Skeletal muscle tissue (tissue), 4 donors: ENCODE data around the gene CYP2A6. TPM values are rescaled to one million over a fixed set of nuclear protein-coding genes. Genes with fewer than 3 reads are reported as not detected.
"Not testable (repeated sequence)": the region's sequence is repeated elsewhere in the genome, so short reads cannot be mapped to it uniquely, and the experiment has no call there.

Experiments used
- H3K27ac ChIP-seq: one replicate; pipeline ENCODE4 v1.7.0; 2013; ENCODE audit warnings: mild to moderate bottlenecking, low read depth, low read length, inconsistent platforms
- H3K27me3 ChIP-seq, 3 donors: one replicate each; pipeline ENCODE4 v1.7.0; 2013; ENCODE audit warnings: low read length in 3 of 3; ENCODE audit not compliant: control insufficient read depth in 3 of 3, insufficient read depth in 3 of 3
- H3K36me3 ChIP-seq, 3 donors: one replicate each; pipeline ENCODE4 v1.7.0; 2013; ENCODE audit warnings: low read length in 3 of 3; ENCODE audit not compliant: control insufficient read depth in 3 of 3, insufficient read depth in 3 of 3
- H3K4me1 ChIP-seq, 3 donors: one replicate each; pipeline ENCODE4 v1.7.0; 2013; ENCODE audit warnings: low read length in 3 of 3, mild to moderate bottlenecking in 3 of 3; ENCODE audit not compliant: control insufficient read depth in 3 of 3, insufficient read depth in 3 of 3
- H3K4me3 ChIP-seq, 3 donors: one replicate each; pipeline ENCODE4 v1.7.0; 2013; ENCODE audit warnings: low read length in 3 of 3
- H3K9ac ChIP-seq, 3 donors: one replicate each; pipeline ENCODE4 v1.7.0; 2013; ENCODE audit warnings: low read length in 3 of 3, mild to moderate bottlenecking in 3 of 3, moderate library complexity in 2 of 3, low read depth in 1 of 3
- H3K9me3 ChIP-seq, 3 donors: one replicate each; pipeline ENCODE4 v1.7.0; 2013; ENCODE audit warnings: low read length in 3 of 3; ENCODE audit not compliant: control insufficient read depth in 3 of 3
- total RNA-seq: library from RNA; depleted of rRNA; stranded (reverse); fragments of >200 nt; gene quantifications from one replicate; pipeline ENCODE4 v1.2.3, GENCODE V29; 2014
- donor health status: Osteomylitis.

The CYP2A6 gene
- total RNA-seq, 1 donor from 2014 or later = not detected

DNA sequence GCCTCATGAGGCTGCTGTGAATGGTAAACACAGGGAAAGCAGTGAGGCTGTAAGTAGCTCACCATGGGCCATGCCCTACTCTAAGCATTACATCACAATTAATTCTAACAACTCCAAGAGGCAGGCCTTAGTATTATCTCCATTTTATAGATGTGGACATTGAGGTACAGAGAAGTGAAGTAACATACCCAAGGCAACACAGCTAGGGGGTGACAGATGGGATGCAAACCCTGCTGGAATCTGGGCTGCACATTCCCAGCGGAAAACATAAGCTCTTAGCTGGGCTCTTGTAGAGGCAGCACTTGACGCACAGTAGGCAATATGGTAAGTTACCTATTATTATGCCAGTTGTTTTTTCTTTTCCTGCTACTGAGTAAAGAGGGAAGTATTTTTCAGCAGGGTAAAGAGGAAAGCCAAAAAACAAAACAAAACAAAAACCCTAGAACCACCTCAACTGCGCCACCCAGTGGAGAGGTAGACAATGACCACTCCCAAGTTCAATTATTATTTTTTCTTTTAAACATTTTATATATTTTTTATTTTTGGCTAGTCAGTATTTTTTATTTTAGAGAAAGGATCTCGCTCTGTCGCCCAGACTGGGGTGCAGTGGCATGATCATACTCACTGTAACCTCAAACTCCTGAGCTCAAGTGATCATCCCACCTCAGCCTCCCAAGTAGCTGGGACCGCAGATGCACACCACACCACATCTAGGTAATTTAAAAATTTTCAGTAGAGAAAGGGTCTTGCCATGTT is 30.6 kb downstream of the CYP2A6 start:
- H3K27ac ChIP-seq = not testable (repeated sequence)

DNA sequence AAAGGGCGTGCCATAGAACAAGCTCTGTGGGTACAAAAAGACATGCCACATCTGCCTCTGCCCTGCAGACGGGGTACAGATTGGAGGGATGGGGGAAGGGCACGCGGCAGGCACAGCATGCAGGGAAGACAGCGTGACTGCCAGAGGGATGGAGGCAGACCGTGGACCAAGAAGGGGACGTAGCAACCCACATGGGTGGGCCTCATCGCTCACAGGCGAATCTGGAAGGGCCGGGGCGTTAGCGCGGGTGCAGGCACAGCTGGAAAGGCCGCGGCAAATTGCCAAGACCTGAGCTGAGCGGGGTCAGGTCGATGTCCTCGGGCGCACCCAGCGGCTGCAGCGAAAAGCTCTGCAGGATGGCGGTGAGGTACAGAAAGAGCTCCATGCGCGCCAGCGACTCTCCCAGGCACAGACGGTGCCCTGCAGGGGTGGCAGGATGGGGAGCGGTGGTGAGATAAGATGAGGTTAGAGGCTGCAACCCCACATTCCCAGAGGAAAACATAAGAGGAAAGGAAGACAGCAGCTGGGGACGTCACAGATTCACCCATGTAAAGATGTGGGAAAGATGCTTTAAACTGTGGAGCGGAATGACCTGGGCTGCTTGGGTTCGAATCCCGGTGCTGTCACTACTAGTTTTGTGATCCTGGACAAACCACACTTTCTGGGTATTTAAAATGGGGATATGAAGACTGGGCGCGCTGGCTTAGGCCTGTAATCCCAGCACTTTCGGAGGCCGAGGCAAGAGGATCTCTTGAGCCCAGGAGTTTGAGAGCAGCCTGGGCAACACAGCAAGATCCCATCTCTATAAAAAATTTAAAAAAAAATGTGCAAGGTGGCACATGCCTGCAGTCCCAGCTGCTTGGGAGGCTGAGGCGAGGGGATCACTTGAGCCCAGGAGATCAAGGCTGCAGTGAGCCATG is 31.5 kb downstream of the CYP2A6 start:
- Histone ChIP-seq H3K4me1 (peaks cover 16 to 20% (median 20%) of the 10 kb centered on the region in 3 donors), H3K4me3 (peak overlapping the region; percentile 38 to 73 (median 60)), H3K9ac (peak overlapping the region in 2 of 3 donors; percentile 61 to 62)
- H3K36me3 ChIP-seq, H3K9me3 ChIP-seq, H3K27ac ChIP-seq, H3K27me3 ChIP-seq: not testable (repeated sequence)

More for the DNA sequence above, 30.6 kb downstream of the CYP2A6 start:
- H3K4me3 ChIP-seq = peak overlapping the region in 1 of 3 donors; percentile 7
- H3K27me3 ChIP-seq, H3K36me3 ChIP-seq, H3K9me3 ChIP-seq, H3K9ac ChIP-seq: not testable (repeated sequence)
- peaks cover 19 to 20% (median 20%) of the 10 kb centered on the region in 3 donors for H3K4me1 ChIP-seq

DNA sequence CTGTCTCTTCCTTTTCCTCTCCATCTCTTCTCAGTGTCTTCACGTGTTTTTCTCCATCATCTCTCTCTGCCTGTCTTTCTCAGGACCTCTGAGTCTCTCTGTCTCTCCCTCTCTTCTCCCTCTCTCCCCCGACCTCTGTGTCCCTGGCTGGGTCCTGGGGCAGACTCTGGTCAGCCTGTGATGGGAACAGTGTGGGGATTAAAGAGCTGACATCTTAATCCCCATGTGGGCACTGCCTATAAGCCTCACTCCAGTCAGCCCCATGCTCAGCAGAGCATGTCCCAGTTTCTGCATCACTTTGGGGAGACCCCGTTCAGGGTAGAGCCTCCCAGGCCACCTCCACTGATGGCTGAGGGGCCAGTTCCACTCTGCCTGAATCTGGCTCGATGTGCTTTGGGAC is 35.0 kb downstream of the CYP2A6 start:
- no peaks in the 10 kb centered on the region for H3K36me3 ChIP-seq
- no peaks in the 10 kb centered on the region for H3K9me3 ChIP-seq
- H3K9ac ChIP-seq = no peak overlapping the region
- no peak overlapping the region for H3K4me3 ChIP-seq
- H3K27me3 ChIP-seq = no peaks in the 10 kb centered on the region
- no peak overlapping the region for H3K27ac ChIP-seq
- peaks cover 14 to 25% (median 22%) of the 10 kb centered on the region in 3 donors for H3K4me1 ChIP-seq

DNA sequence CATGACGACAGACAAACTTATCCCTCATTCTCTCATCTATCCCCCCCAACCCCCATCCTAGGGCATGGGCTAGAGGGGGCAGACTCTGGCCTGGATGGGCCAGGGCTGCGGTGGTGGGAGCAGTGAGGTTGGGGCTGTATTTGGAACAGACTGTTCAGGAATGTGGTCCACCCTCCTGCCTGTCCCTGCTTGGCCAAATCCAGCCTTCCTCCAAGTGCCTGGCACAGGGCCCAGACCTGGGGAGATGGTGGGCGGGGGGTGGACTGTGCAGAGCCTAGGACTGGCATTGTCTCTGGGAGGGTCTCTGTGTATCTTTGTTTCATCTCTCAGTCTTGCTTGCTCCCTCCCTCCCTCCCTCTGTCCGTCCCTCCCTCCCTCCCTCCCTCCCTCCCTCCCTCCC is 37.1 kb downstream of the CYP2A6 start:
- H3K9me3 ChIP-seq = no peaks in the 10 kb centered on the region
- H3K27ac ChIP-seq = no peak overlapping the region
- no peaks in the 10 kb centered on the region for H3K27me3 ChIP-seq
- H3K4me3 ChIP-seq = no peak overlapping the region
- H3K4me1 ChIP-seq = peaks cover 14 to 31% (median 27%) of the 10 kb centered on the region in 3 donors
- peaks cover 6 to 14% (median 11%) of the 10 kb centered on the region in 3 donors for H3K36me3 ChIP-seq
- peak overlapping the region in 1 of 3 donors; percentile 16 for H3K9ac ChIP-seq

DNA sequence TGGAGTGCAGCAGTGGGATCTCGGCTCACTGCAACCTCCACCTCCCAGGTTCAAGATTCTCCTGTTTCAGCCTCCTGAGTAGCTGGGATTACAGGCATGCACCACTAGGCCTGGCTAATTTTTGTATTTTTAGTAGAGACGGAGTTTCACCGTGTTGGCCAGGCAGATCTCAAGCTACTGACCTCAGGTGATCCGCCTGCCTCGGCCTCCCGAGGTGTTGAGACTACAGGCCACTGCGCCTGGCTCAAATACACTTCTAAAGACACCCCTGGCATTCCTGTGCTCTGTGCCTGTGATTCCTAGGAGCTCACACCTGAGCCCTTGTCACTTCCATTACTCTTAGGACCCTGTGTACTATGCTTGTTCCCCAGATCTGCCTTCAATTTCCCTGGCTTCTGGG is 37.7 kb downstream of the CYP2A6 start:
- H3K27ac ChIP-seq, H3K9ac ChIP-seq, H3K4me3 ChIP-seq, H3K27me3 ChIP-seq, H3K9me3 ChIP-seq: not testable (repeated sequence)
- peaks cover 14 to 35% (median 32%) of the 10 kb centered on the region in 3 donors for H3K4me1 ChIP-seq
- H3K36me3 ChIP-seq = peaks cover 12 to 17% (median 16%) of the 10 kb centered on the region in 3 donors

DNA sequence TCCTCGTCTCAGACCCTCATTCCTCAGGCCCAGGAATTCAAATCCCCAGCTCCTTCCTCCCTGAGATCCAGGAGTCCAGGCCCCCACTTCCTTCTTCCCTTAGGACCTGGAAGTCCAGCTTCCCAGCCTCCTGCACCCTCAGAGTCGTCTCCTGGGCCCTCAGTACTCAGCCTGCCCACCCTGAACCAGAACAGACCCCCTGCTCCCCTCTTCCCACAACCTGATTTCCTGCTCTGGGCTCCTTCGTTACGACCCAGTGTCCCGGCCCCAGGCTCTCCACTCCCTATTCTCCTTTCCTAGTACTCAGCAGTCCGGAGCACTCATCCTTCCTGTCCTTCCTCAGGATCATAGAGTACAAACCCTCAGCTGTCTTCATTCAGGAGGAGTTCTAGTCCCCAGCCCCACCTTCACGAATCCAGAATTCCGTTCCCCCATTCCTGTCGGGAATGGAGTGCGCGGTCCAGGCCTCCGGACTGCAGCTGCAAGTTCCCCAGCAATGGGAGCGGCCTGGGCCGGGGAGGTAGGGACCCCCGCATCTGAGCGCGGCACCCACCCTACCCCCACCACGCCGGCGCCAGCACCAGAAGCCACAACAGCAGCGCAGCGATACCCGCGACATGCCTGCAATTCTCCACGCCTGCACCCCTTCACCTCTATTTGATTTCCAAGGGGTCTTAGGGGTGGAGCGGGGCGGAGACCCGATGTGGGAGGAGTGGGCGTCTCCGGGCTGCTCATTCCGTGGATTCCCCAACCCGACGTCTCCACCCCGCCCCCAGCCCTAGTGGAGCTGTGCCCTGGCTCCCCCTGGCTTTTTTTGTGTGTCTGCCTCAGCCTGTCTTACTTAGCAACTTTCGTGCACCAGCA is 38.5 kb downstream of the CYP2A6 start:
- H3K9me3 ChIP-seq = no peaks in the 10 kb centered on the region
- no peaks in the 10 kb centered on the region for H3K27me3 ChIP-seq
- H3K36me3 ChIP-seq = peaks cover 16 to 22% (median 17%) of the 10 kb centered on the region in 3 donors
- H3K4me3 ChIP-seq = peak overlapping the region; percentile 35 to 72 (median 38)
- peaks cover 18 to 43% (median 41%) of the 10 kb centered on the region in 3 donors for H3K4me1 ChIP-seq
- H3K9ac ChIP-seq = peak overlapping the region in 1 of 3 donors; percentile 66
- H3K27ac ChIP-seq = peak overlapping the region; percentile 30

DNA sequence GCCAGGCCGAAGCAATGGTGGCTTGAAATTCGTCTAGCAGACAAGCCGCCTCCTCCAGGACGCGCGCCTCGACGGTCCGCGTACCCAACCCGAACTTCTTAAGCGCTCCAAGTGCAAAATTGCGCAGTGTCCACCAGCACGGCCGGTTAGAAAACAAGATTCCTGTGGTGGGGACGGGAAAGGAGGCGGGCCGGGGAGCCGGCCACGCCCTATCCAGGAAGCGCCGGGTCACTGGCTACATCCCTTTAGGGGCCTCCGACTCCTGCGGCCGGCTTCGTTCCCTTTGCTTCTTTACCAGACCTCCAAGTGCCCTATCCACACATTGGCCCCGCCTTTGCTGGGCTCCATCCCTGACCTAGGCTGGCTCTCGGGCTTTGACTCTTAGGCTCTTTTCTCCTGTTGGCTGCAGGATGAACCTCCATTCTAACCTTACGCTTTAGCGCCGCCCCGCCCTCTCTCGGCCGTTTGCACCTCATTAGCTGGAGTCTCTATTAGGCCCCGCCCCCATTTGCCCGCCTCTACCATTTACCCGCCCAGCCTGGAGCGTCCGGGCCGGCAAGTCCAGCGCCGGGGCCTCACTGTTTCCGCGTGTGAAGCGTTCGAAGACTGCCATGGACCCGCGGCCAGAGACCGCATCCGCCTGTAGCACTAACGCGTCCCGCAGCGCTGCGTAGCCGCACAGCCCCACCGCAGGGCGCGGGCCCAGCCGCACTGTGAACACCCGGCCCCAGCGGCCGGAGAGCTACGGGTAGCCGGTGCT is 39.4 kb downstream of the CYP2A6 start:
- Histone ChIP-seq H3K4me3 (peak overlapping the region; percentile 68 to 73 (median 72)), H3K9ac (peak overlapping the region in 2 of 3 donors; percentile 23 to 66), H3K4me1 (peaks cover 27 to 52% (median 50%) of the 10 kb centered on the region in 3 donors), H3K36me3 (peaks cover 16 to 22% (median 17%) of the 10 kb centered on the region in 3 donors), H3K27ac (peak overlapping the region; percentile 60)
- not testable (repeated sequence) for H3K9me3 ChIP-seq, H3K27me3 ChIP-seq

DNA sequence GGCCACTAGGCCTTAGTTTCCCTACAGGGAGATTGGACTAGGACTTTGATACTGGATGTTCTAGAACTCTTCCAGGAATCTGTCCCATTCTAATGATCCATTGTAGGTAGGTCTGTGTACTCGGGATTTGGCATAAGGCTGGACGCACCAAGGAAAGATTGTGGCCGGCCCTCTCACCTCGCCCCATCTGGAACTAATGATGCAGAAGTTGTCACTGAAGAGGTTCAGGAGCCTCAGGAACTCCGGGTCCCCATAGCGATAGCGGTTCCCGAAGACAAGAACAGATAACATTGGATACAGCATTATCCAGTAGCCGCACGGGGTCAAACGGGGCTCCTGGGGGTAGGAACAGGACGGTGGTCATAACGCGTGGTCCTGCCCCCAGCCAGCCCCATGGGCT is 40.1 kb downstream of the CYP2A6 start:
- no peaks in the 10 kb centered on the region for H3K9me3 ChIP-seq
- peaks cover 33 to 59% (median 57%) of the 10 kb centered on the region in 3 donors for H3K4me1 ChIP-seq
- no peaks in the 10 kb centered on the region for H3K27me3 ChIP-seq
- H3K4me3 ChIP-seq = peak overlapping the region; percentile 40 to 73 (median 48)
- peaks cover 16 to 22% (median 17%) of the 10 kb centered on the region in 3 donors for H3K36me3 ChIP-seq
- H3K27ac ChIP-seq = peak overlapping the region; percentile 60
- peak overlapping the region; percentile 23 to 57 (median 50) for H3K9ac ChIP-seq
